GM12864 (cell line): Measurements from ENCODE around the gene RNF213.

Experiments used
- DNase-seq: peaks from one replicate; pipeline ENCODE4 v3.0.0-alpha.2; 2011; ENCODE audit warnings: low read depth
- H3K4me3 ChIP-seq: 2 replicates; pipeline ENCODE4 v1.5.1; 2011; ENCODE audit warnings: mild to moderate bottlenecking, low read depth, low read length, control low read depth
- TF ChIP-seq, protein P1 (sequence below): IDR thresholded peaks from 2 replicates; pipeline ENCODE4 v1.5.1; 2011; ENCODE audit warnings: low read depth, mild to moderate bottlenecking, moderate library complexity, low read length, control low read depth, inconsistent platforms; ENCODE audit errors: missing control alignments

Gene RNF213

DNA sequence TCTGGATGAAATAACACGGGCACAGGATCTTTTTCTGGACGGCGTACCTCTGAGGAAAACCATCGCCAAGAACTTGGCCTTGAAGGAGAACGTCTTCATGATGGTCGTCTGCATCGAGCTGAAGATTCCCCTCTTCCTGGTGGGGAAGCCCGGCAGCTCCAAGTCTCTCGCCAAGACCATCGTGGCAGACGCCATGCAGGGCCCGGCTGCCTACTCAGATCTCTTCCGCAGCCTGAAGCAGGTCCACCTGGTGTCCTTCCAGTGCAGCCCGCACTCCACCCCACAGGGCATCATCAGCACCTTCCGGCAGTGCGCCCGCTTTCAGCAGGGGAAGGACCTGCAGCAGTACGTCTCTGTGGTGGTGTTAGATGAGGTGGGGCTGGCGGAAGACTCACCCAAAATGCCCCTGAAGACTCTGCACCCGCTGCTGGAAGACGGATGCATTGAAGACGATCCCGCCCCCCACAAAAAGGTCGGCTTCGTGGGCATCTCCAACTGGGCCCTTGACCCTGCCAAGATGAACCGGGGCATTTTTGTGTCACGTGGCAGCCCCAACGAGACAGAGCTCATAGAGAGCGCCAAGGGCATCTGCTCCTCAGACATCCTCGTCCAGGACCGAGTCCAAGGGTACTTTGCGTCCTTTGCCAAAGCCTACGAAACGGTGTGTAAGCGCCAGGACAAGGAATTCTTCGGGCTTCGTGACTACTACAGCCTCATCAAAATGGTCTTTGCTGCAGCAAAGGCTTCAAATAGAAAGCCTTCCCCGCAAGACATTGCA is 86.0 kb downstream of the RNF213 start:
- no peak for DNase-seq
- TF ChIP-seq, protein P1, sequence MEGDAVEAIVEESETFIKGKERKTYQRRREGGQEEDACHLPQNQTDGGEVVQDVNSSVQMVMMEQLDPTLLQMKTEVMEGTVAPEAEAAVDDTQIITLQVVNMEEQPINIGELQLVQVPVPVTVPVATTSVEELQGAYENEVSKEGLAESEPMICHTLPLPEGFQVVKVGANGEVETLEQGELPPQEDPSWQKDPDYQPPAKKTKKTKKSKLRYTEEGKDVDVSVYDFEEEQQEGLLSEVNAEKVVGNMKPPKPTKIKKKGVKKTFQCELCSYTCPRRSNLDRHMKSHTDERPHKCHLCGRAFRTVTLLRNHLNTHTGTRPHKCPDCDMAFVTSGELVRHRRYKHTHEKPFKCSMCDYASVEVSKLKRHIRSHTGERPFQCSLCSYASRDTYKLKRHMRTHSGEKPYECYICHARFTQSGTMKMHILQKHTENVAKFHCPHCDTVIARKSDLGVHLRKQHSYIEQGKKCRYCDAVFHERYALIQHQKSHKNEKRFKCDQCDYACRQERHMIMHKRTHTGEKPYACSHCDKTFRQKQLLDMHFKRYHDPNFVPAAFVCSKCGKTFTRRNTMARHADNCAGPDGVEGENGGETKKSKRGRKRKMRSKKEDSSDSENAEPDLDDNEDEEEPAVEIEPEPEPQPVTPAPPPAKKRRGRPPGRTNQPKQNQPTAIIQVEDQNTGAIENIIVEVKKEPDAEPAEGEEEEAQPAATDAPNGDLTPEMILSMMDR, result no peak
- no peak overlapping the region for H3K4me3 ChIP-seq

DNA sequence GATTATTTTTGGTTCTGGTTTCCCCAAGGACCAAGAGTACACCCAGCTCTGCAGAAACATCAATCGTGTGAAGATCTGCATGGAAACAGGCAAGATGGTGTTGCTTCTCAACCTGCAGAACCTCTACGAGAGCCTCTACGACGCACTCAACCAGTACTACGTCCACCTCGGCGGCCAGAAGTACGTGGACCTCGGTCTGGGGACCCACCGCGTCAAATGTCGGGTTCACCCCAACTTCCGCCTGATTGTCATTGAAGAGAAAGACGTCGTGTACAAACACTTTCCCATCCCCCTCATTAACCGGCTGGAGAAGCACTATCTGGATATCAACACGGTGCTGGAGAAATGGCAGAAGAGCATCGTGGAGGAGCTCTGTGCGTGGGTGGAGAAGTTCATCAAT is 86.9 kb downstream of the RNF213 start:
- TF ChIP-seq, protein P1, result no peak
- DNase-seq, result no peak
- H3K4me3 ChIP-seq, result no peak overlapping the region

DNA sequence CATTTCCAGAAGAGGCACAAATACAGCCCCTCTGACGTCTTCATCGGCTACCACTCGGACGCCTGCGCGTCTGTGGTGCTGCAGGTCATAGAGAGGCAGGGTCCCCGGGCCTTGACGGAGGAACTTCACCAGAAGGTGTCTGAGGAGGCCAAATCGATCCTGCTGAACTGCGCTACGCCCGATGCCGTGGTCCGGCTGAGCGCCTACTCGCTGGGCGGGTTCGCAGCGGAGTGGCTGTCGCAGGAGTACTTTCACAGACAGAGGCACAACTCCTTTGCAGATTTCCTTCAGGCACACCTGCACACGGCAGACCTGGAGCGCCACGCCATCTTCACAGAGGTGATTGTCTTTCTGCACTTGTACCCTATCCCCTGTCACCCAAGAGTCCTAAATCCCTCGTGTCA is 87.3 kb downstream of the RNF213 start:
- no peak overlapping the region for H3K4me3 ChIP-seq
- TF ChIP-seq, protein P1, result no peak
- DNase-seq, result no peak

DNA sequence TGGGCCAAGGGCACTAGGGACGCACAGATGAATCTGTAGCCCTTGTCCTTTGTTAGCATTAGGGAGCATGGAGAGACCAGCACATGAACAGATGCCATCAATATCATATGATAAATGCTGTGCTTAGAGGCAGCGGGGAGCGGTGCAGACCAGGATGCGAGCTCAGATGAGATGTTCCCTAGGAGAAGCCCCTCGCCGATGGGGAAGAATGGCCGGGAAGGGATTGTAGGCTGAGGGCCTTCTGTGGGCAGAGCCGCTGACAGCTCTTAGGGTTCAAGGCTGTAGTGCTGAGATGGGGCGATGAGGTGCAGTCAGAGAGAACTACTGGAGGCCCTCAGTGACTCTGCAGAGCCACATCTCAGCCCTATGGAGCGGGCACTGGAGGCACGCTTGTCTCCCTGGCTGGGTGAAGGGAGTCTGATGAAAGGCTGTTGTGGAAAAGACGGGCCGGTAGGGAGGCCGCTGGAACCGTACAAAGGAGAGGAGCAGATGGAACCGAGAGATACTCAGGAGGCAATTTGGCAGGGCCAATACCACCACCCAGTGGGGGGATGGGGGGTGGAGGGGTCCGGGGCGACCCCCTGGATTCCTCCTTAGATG is 88.0 kb downstream of the RNF213 start:
- TF ChIP-seq, protein P1, result no peak
- DNase-seq, result no peak
- H3K4me3 ChIP-seq, result no peak overlapping the region

DNA sequence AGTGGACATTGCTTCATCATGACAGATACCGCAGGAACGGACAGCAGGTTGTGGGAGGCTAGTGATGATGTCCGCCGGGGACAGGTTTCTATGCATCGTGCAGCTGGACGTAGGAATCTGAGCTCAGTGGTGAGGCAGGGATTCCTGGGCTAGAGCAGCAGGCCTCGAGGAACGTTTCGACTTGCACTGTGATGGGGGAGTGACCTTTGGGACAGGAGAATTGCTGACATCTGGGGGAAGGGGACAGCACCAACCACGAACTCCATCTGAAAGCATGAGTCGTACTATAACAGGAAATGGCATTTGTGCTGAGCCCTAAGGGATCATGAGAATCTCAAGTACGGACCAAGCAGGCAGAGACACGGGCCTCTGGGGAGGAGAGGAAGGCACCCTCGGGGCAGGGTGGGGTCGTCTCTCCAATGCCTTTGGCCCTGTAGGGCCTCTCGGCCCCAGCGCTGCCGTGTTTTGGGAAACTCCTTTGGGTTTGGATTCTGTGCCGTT is 88.5 kb downstream of the RNF213 start:
- DNase-seq, result no peak
- TF ChIP-seq, protein P1, result no peak
- no peak overlapping the region for H3K4me3 ChIP-seq

DNA sequence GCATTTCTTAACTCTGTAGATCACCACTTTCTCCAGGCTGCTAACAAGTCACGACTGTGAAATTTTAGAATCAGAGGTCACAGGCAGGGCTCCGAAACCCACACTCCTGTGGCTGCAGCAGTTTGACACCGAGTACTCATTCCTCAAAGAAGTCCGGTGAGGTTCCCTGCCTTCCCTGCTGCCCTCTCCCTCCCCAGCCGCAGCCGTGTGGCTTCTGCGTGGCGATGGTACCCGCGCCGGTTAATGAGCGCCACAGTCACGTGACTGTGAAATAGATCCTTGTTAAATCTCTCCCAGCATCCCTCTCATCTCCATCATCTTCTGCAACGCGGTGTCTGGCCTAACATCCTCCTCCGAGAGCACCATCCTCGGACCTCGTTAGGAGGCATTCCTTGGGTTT is 89.1 kb downstream of the RNF213 start:
- no peak overlapping the region for H3K4me3 ChIP-seq
- TF ChIP-seq, protein P1, result no peak
- no peak for DNase-seq
